Neural progenitor cell (in vitro differentiated cells): ENCODE measurements around the gene NADSYN1. TPM values are rescaled to one million over a fixed set of nuclear protein-coding genes. Genes with fewer than 3 reads are reported as not detected.
A peak's percentile ranks its signal among the peaks of the same experiment; 100 is the strongest.

Experiments used
- DNase-seq: peaks from one replicate; pipeline ENCODE4 v3.0.0-alpha.2; 2016; ENCODE audit warnings: low spot score
- H2AFZ ChIP-seq: fragments of 200-600 bp; sonication (generic); replicated peaks from 2 replicates; pipeline ENCODE4 v1.6.1; 2016; ENCODE audit warnings: antibody characterized with exemption
- H3F3A ChIP-seq: fragments of 200-600 bp; sonication (generic); 2 replicates; pipeline ENCODE4 v1.6.1; 2016; ENCODE audit warnings: antibody characterized with exemption, low read depth
- H3K27ac ChIP-seq: fragments of 200-600 bp; sonication (generic); 2 replicates; pipeline ENCODE4 v1.5.1; 2016; ENCODE audit warnings: mild to moderate bottlenecking
- H3K27me3 ChIP-seq: fragments of 200-600 bp; sonication (generic); 2 replicates; pipeline ENCODE4 v1.6.1; 2016; ENCODE audit warnings: mild to moderate bottlenecking, moderate library complexity
- H3K36me3 ChIP-seq: fragments of 200-600 bp; sonication (generic); 2 replicates; pipeline ENCODE4 v1.5.1; 2016
- H3K4me1 ChIP-seq: fragments of 200-600 bp; sonication (generic); 2 replicates; pipeline ENCODE4 v1.6.1; 2016; ENCODE audit warnings: mixed run types
- H3K4me2 ChIP-seq: fragments of 200-600 bp; sonication (generic); 2 replicates; pipeline ENCODE4 v1.6.1; 2016
- H3K4me3 ChIP-seq: fragments of 200-600 bp; sonication (generic); 2 replicates; pipeline ENCODE4 v1.5.1; 2016
- H3K79me2 ChIP-seq: fragments of 200-600 bp; sonication (generic); 2 replicates; pipeline ENCODE4 v1.6.1; 2016; ENCODE audit warnings: low read depth
- H3K9ac ChIP-seq: fragments of 200-600 bp; sonication (generic); 2 replicates; pipeline ENCODE4 v1.6.1; 2016
- H3K9me3 ChIP-seq: fragments of 200-600 bp; sonication (generic); 2 replicates; pipeline ENCODE4 v1.5.1; 2016; ENCODE audit warnings: low read depth
- H4K20me1 ChIP-seq: fragments of 200-600 bp; sonication (generic); 2 replicates; pipeline ENCODE4 v1.6.1; 2016; ENCODE audit warnings: low read depth
- H3K27ac Mint-ChIP-seq: 3 replicates; pipeline ENCODE4 v1.8.0; 2021; ENCODE audit warnings: mixed read lengths
- H3K27me3 Mint-ChIP-seq: 2 replicates; pipeline ENCODE4 v1.8.0; 2022; ENCODE audit warnings: low read depth, mild to moderate bottlenecking, inconsistent platforms, moderate library complexity, mixed read lengths; ENCODE audit not compliant: insufficient read depth
- H3K36me3 Mint-ChIP-seq: 3 replicates; pipeline ENCODE4 v1.8.0; 2021; ENCODE audit warnings: mixed read lengths
- H3K4me1 Mint-ChIP-seq: 3 replicates; pipeline ENCODE4 v1.8.0; 2021; ENCODE audit warnings: mixed read lengths
- H3K4me3 Mint-ChIP-seq: 3 replicates; pipeline ENCODE4 v1.8.0; 2021; ENCODE audit warnings: mild to moderate bottlenecking, moderate library complexity, mixed read lengths
- H3K9me3 Mint-ChIP-seq: 3 replicates; pipeline ENCODE4 v1.8.0; 2020; ENCODE audit warnings: mixed read lengths
- CTCF ChIP-seq: fragments of 200-600 bp; sonication (generic); IDR thresholded peaks from 2 replicates; pipeline ENCODE4 v1.5.1; 2017; ENCODE audit warnings: antibody characterized with exemption, mild to moderate bottlenecking
- EZH2 ChIP-seq: fragments of 200-600 bp; sonication (generic); IDR thresholded peaks from 2 replicates; pipeline ENCODE4 v1.6.1; 2017; ENCODE audit warnings: antibody characterized with exemption, mild to moderate bottlenecking, moderate library complexity
- EZH2phosphoT487 ChIP-seq: fragments of 200-600 bp; sonication (generic); IDR thresholded peaks from 2 replicates; pipeline ENCODE4 v1.6.1; 2017; ENCODE audit warnings: antibody characterized with exemption
- total RNA-seq: library from RNA; depleted of rRNA; stranded (reverse); fragments of >200 nt; gene quantifications from 2 replicates; pipeline ENCODE4 v1.2.3, GENCODE V29; 2015; ENCODE audit warnings: low replicate concordance

The NADSYN1 gene
- total RNA-seq, 1 donor from 2014 or later, result 25.0 TPM

- Histone ChIP-seq H3F3A (no peaks in the 10 kb centered on the region), H3K36me3 (no peaks in the 10 kb centered on the region), H3K4me1 (no peaks in the 10 kb centered on the region), H4K20me1 (no peaks in the 10 kb centered on the region), H3K4me2 (no peak overlapping the region), H3K27me3 (no peaks in the 10 kb centered on the region), H3K9me3 (no peaks in the 10 kb centered on the region), H2AFZ (no peak overlapping the region), H3K79me2 (no peaks in the 10 kb centered on the region), H3K27ac (no peak overlapping the region), H3K9ac (no peak overlapping the region), H3K4me3 (no peak overlapping the region)
- peaks cover 12% of the 10 kb centered on the region for H3K4me1 Mint-ChIP-seq
- H3K36me3 Mint-ChIP-seq, result peaks cover 16% of the 10 kb centered on the region
- H3K27ac Mint-ChIP-seq, result no peak overlapping the region
- no peak for DNase-seq
- peaks cover 4% of the 10 kb centered on the region for H3K27me3 Mint-ChIP-seq
- H3K9me3 Mint-ChIP-seq, result no peaks in the 10 kb centered on the region
- no peak overlapping the region for H3K4me3 Mint-ChIP-seq
- TF ChIP-seq EZH2phosphoT487, result no peak
- TF ChIP-seq EZH2, result no peak
Observed at GRCh38 chr11:71461696-71462095, 8.7 kb downstream of the NADSYN1 start.

GRCh38 chr11:71462726-71463125, 9.7 kb downstream of the NADSYN1 start:
- no peak for DNase-seq
- H3K36me3 Mint-ChIP-seq, result peaks cover 17% of the 10 kb centered on the region
- peaks cover 12% of the 10 kb centered on the region for H3K4me1 Mint-ChIP-seq

GRCh38 chr11:71463331-71464211, 10.6 kb downstream of the NADSYN1 start:
- no peaks in the 10 kb centered on the region for H3K9me3 Mint-ChIP-seq
- H3K4me1 ChIP-seq, result no peaks in the 10 kb centered on the region
- H3K27me3 ChIP-seq, result no peaks in the 10 kb centered on the region
- peaks cover 17% of the 10 kb centered on the region for H3K36me3 Mint-ChIP-seq
- no peaks in the 10 kb centered on the region for H3F3A ChIP-seq
- no peaks in the 10 kb centered on the region for H3K9me3 ChIP-seq
- no peaks in the 10 kb centered on the region for H3K36me3 ChIP-seq
- H4K20me1 ChIP-seq, result no peaks in the 10 kb centered on the region
- TF ChIP-seq EZH2 (no peak), CTCF (no peak), EZH2phosphoT487 (no peak)
- no peak overlapping the region for H3K27ac Mint-ChIP-seq
- no peak overlapping the region for H3K4me3 ChIP-seq
- no peak overlapping the region for H3K27ac ChIP-seq
- H3K4me2 ChIP-seq, result no peak overlapping the region
- peaks cover 4% of the 10 kb centered on the region for H3K27me3 Mint-ChIP-seq
- no peak overlapping the region for H3K9ac ChIP-seq
- H3K4me1 Mint-ChIP-seq, result peaks cover 12% of the 10 kb centered on the region
- no peak overlapping the region for H3K4me3 Mint-ChIP-seq
- no peak for DNase-seq
- H3K79me2 ChIP-seq, result no peaks in the 10 kb centered on the region
- H2AFZ ChIP-seq, result no peak overlapping the region

More at GRCh38 chr11:71462726-71463125, 9.7 kb downstream of the NADSYN1 start:
- H3K9me3 ChIP-seq, result no peaks in the 10 kb centered on the region
- no peak overlapping the region for H3K27ac ChIP-seq
- no peak overlapping the region for H3K4me2 ChIP-seq
- H3K9ac ChIP-seq, result no peak overlapping the region
- no peaks in the 10 kb centered on the region for H3F3A ChIP-seq
- no peaks in the 10 kb centered on the region for H3K79me2 ChIP-seq
- TF ChIP-seq CTCF, result no peak
- TF ChIP-seq EZH2, result no peak
- no peak for TF ChIP-seq EZH2phosphoT487
- no peak overlapping the region for H3K4me3 ChIP-seq
- H3K36me3 ChIP-seq, result no peaks in the 10 kb centered on the region
- H3K27ac Mint-ChIP-seq, result peak overlapping the region; percentile 52
- H2AFZ ChIP-seq, result no peak overlapping the region
- H3K27me3 ChIP-seq, result no peaks in the 10 kb centered on the region
- no peaks in the 10 kb centered on the region for H3K9me3 Mint-ChIP-seq
- peaks cover 4% of the 10 kb centered on the region for H3K27me3 Mint-ChIP-seq
- no peaks in the 10 kb centered on the region for H3K4me1 ChIP-seq
- H4K20me1 ChIP-seq, result no peaks in the 10 kb centered on the region
- no peak overlapping the region for H3K4me3 Mint-ChIP-seq

GRCh38 chr11:71465054-71465453, 12.1 kb downstream of the NADSYN1 start:
- Histone ChIP-seq H3K79me2 (no peaks in the 10 kb centered on the region), H3K36me3 (no peaks in the 10 kb centered on the region), H3K4me3 (no peak overlapping the region), H3K27ac (no peak overlapping the region), H4K20me1 (no peaks in the 10 kb centered on the region), H3K27me3 (no peaks in the 10 kb centered on the region), H2AFZ (no peak overlapping the region), H3F3A (no peaks in the 10 kb centered on the region), H3K9me3 (no peaks in the 10 kb centered on the region), H3K4me2 (no peak overlapping the region), H3K9ac (no peak overlapping the region), H3K4me1 (no peaks in the 10 kb centered on the region)
- TF ChIP-seq CTCF, result no peak
- no peak for TF ChIP-seq EZH2phosphoT487
- TF ChIP-seq EZH2, result no peak
- H3K27me3 Mint-ChIP-seq, result peaks cover 4% of the 10 kb centered on the region
- no peaks in the 10 kb centered on the region for H3K9me3 Mint-ChIP-seq
- no peak overlapping the region for H3K27ac Mint-ChIP-seq
- no peak overlapping the region for H3K4me3 Mint-ChIP-seq
- H3K4me1 Mint-ChIP-seq, result peaks cover 3% of the 10 kb centered on the region
- H3K36me3 Mint-ChIP-seq, result peaks cover 13% of the 10 kb centered on the region
- no peak for DNase-seq
